GM19193 (cell line): Measurements from ENCODE around the gene ANGPTL5.

ENCODE experiments used
- POLR2A ChIP-seq: IDR thresholded peaks from 4 replicates; pipeline ENCODE4 v1.6.1; 2011; ENCODE audit not compliant: insufficient read depth, insufficient read length; ENCODE audit errors: extremely low read depth

ANGPTL5 gene

DNA sequence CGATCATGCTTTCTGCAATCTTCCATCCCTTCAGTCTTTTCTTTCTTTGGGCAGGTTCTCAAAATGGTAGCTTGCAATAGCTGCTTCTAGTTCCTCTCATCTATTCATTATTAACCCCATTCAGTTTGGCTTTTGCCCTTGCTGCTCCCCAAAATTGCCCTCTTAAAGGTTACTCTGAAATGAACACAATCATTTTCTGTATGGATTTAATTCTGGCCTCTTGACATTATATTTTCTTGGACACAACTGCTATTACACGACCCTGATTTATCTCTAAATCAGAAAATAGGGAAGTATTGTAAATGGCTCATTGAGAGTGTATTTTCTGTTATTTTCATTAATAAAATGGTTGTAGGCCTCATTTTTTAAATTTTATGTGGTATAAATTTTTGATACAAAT is at the start of gene ANGPTL5:
TSS of gene ANGPTL5 (minus strand) at position 101 of the 400 bp plus-strand sequence. CDS start 8,613 bp downstream, outside the sequence.
- TF ChIP-seq POLR2A, result no peak

GRCh38 chr11:101960231-101960630 is 43.9 kb upstream of the ANGPTL5 start:
- TF ChIP-seq POLR2A, result no peak

- no peak for TF ChIP-seq POLR2A
Observed at GRCh38 chr11:101955701-101956100, 39.4 kb upstream of the ANGPTL5 start.

DNA sequence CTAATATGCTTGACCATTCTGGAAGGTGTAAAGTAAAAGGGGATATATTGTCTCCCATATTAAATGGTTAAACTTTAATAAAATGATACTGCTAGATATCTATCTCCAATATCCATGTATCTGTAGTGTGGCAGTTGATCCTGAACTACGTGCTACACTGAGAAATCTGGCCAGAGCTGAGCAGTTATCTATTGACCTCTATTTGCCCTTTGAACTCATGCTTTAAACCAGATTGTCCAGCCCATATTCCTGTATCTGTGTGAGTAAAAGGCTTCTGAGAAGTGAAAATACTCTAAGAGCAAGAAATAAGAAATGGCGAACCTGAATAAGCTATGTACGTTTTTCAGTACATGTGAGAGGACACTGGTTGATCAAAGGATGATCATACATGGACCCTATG is 39.0 kb upstream of the ANGPTL5 start:
- TF ChIP-seq POLR2A, result no peak

GRCh38 chr11:101949680-101950220 is 33.4 kb upstream of the ANGPTL5 start:
- no peak for TF ChIP-seq POLR2A

- TF ChIP-seq POLR2A, result no peak
Observed at GRCh38 chr11:101945448-101945847, 29.1 kb upstream of the ANGPTL5 start.

DNA sequence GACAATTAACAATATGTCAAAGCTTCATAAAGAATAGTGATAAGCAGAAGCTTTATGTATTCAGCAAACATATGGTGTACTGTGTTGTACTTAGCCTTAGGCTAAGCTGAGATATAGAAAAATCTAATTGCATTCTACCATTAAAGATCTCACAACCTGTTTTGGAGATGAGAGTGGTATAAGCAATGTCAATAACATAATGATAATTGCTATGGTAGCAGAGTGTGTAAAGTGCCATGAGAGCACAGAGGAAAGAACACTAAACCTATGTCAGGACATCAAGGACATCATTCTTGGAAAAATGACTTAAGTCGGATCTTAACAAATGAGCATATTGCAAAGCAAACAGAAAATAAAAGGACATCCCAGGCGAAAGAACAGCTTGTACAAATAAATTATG is 28.6 kb upstream of the ANGPTL5 start:
- TF ChIP-seq POLR2A, result no peak

- TF ChIP-seq POLR2A, result no peak
Observed at GRCh38 chr11:101940901-101941520, 24.7 kb upstream of the ANGPTL5 start.

GRCh38 chr11:101931692-101932091 is 15.4 kb upstream of the ANGPTL5 start:
- no peak for TF ChIP-seq POLR2A

DNA sequence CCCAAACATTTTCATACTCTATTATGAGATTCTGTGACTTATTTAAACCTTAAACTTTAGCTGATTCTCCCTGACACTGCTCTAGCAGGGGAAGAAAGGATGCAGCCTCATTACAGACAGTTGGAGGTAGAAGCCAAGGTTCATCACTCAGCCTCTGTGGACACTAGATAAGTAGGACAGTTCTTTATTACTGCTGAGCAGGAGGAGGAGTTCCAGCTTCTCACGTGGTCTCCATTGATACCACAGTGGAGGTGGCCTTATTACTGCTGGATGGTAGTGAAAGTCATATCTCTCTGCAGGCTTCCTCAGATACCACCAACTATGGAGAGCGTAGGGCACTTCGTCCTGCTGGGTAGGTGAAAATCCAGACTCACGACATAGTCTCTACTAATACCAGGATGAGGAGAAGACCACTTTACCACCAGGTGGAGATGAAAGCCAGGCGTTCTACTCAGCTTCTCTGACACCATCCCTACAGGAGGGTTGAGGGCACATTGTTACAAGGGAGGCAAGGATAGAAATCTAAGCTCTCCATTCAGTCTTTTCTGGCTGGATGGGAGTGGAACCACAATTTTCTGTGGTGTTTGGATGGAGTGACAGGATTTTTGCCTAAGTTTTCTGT is 13.1 kb upstream of the ANGPTL5 start:
- no peak for TF ChIP-seq POLR2A

DNA sequence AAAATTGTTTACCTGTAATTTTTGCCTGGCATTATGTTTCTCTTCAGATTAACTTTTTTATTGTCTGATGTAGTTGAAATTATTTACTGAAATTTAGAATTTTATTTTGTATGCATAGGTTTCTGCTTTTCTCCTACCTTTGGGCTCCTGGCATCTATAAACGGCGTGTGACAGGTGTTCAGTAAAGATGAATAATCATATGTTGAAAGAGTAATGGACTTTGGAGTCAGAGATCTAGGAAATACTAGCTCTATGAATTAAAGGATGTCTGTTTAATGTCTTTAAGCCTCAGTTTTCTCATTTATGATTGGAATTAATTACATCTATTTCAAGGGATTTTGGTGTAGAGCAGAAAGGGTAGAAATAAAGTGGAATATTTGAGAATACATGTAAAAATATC is 7.2 kb upstream of the ANGPTL5 start:
- no peak for TF ChIP-seq POLR2A

DNA sequence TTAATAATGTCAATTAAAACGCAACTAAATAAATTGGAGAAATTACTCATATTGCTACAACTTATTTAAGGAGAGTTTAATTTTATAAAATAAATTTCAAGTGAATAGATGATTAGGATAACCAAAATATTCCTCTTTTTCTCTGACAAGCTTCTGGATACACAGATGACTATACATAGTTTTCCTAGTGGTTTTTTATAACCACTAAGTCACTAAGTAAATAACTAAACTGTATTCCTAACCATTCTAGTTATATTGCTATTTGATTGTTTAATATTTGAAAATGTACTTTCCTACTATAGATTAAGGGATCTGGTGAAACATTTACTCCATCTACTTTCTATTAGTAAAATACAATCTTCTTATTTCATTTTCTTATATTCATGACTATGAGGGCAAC is 4.7 kb upstream of the ANGPTL5 start:
- no peak for TF ChIP-seq POLR2A

GRCh38 chr11:101917226-101917625 is 904 bp upstream of the ANGPTL5 start:
- no peak for TF ChIP-seq POLR2A

- TF ChIP-seq POLR2A, result no peak
Observed at GRCh38 chr11:101915791-101916291, 481 bp downstream of the ANGPTL5 start.

DNA sequence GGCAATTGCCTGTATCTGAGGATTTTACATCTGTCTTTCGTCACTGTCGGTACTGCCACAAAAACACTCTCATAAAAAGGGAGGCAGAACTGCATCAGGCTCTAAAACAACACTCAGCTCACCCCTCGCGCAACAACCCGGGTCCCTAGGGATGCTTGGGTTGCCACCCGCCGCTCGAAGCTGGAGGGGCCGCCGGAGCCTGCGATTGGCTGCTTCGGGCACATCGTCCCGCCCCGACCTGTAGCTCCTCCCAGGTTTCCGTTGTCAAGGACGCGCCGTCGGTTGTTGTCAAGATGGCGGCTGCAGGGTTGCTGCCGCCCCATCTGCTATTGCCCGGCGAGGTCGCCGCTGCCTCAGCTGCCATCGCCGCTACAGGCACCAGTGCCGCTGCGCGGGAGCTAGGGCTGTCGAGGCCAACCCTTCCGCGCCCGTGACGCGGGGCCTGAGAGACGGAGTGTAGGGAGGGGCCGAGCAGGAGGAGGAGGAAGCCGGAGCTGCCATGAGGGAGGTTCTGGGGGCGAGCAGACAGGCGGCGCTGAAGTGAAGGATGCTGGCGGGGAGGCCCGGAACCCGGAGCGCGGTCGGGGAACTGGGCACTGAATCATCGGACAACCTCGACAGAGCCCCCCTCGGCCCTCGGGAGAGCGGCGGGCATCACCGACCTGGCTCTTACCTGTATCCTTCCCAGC is 1.4 kb downstream of the ANGPTL5 start, which contains the start of gene CEP126:
TSS of gene CEP126 (plus strand) at position 273 of the 689 bp plus-strand sequence. CDS start at position 548, 275 bp downstream.
- no peak for TF ChIP-seq POLR2A
